Measurements from ENCODE around the gene MTA3.

MTA3 gene

GRCh38 chr2:42542871-42543270 is 25.6 kb upstream of the MTA3 start:
- DNase-seq (ENCODE audit: low spot score): no peak
- in situ Hi-C loops (cut with MboI; ENCODE audit: low sequenced_read_pairs, unreplicated experiment): no loop called here
- TF ChIP-seq CTCF (IDR thresholded peaks at IDR 0.05; ENCODE audit: borderline replicate concordance, control extremely low read depth, extremely low read depth, insufficient read depth, missing control alignments): no peak

GRCh38 chr2:42545023-42545721 is 23.3 kb upstream of the MTA3 start:
- in situ Hi-C loops (cut with MboI; ENCODE audit: low sequenced_read_pairs, unreplicated experiment): no loop called here
- DNase-seq (ENCODE audit: low spot score): no peak
- TF ChIP-seq CTCF (IDR thresholded peaks at IDR 0.05; ENCODE audit: borderline replicate concordance, control extremely low read depth, extremely low read depth, insufficient read depth, missing control alignments): no peak

- in situ Hi-C loops (cut with MboI; ENCODE audit: low sequenced_read_pairs, unreplicated experiment): no loop called here
- no peak for DNase-seq (ENCODE audit: low spot score)
- TF ChIP-seq CTCF (IDR thresholded peaks at IDR 0.05; ENCODE audit: borderline replicate concordance, control extremely low read depth, extremely low read depth, insufficient read depth, missing control alignments): no peak
Measured at GRCh38 chr2:42545841-42546390, 22.5 kb upstream of the MTA3 start.

- TF ChIP-seq CTCF (IDR thresholded peaks at IDR 0.05; ENCODE audit: borderline replicate concordance, control extremely low read depth, extremely low read depth, insufficient read depth, missing control alignments): no peak
- DNase-seq (ENCODE audit: low spot score): no peak
- in situ Hi-C loops (cut with MboI; ENCODE audit: low sequenced_read_pairs, unreplicated experiment): no loop called here
Measured at GRCh38 chr2:42547014-42547413, 21.4 kb upstream of the MTA3 start.

- in situ Hi-C loops (cut with MboI; ENCODE audit: low sequenced_read_pairs, unreplicated experiment): no loop called here
- DNase-seq (ENCODE audit: low spot score): no peak
- no peak for TF ChIP-seq CTCF (IDR thresholded peaks at IDR 0.05; ENCODE audit: borderline replicate concordance, control extremely low read depth, extremely low read depth, insufficient read depth, missing control alignments)
Measured at GRCh38 chr2:42547446-42548295, 20.8 kb upstream of the MTA3 start.

- in situ Hi-C loops (cut with MboI; ENCODE audit: low sequenced_read_pairs, unreplicated experiment): no loop called here
- no peak for TF ChIP-seq CTCF (IDR thresholded peaks at IDR 0.05; ENCODE audit: borderline replicate concordance, control extremely low read depth, extremely low read depth, insufficient read depth, missing control alignments)
- DNase-seq (ENCODE audit: low spot score): no peak
Measured at GRCh38 chr2:42550870-42551269, 17.6 kb upstream of the MTA3 start.

Measured in GM13976 (cell line).